ENCODE measurements around the gene PLXNA4.

PLXNA4 gene

GRCh38 chr7:132250480-132251326, 325.6 kb downstream of the PLXNA4 start:
- H3K4me3 Mint-ChIP-seq, result no peak overlapping the region
- H3K27me3 Mint-ChIP-seq, result peaks cover 33% of the 10 kb centered on the region
- no peak for DNase-seq
- no peaks in the 10 kb centered on the region for H3K4me1 Mint-ChIP-seq (ENCODE audit: low read depth)
- H3K36me3 Mint-ChIP-seq (ENCODE audit: low read depth), result no peaks in the 10 kb centered on the region
- H3K27ac Mint-ChIP-seq, result no peak overlapping the region
- peaks cover under 1% of the 10 kb centered on the region for H3K9me3 Mint-ChIP-seq

GRCh38 chr7:132249256-132249971, 326.9 kb downstream of the PLXNA4 start:
- DNase-seq, result no peak

GRCh38 chr7:132248841-132249240, 327.4 kb downstream of the PLXNA4 start:
- no peak overlapping the region for H3K27ac Mint-ChIP-seq

More at GRCh38 chr7:132249256-132249971, 326.9 kb downstream of the PLXNA4 start:
- H3K9me3 Mint-ChIP-seq, result peaks cover 4% of the 10 kb centered on the region
- H3K36me3 Mint-ChIP-seq (ENCODE audit: low read depth), result no peaks in the 10 kb centered on the region
- H3K4me1 Mint-ChIP-seq (ENCODE audit: low read depth), result no peaks in the 10 kb centered on the region
- no peak overlapping the region for H3K27ac Mint-ChIP-seq
- peaks cover 33% of the 10 kb centered on the region for H3K27me3 Mint-ChIP-seq
- no peak overlapping the region for H3K4me3 Mint-ChIP-seq

GRCh38 chr7:132247995-132248618, 328.2 kb downstream of the PLXNA4 start:
- no peak overlapping the region for H3K4me3 Mint-ChIP-seq
- peaks cover 4% of the 10 kb centered on the region for H3K9me3 Mint-ChIP-seq
- no peak for DNase-seq
- peaks cover 31% of the 10 kb centered on the region for H3K27me3 Mint-ChIP-seq
- H3K27ac Mint-ChIP-seq, result no peak overlapping the region
- H3K36me3 Mint-ChIP-seq (ENCODE audit: low read depth), result no peaks in the 10 kb centered on the region
- H3K4me1 Mint-ChIP-seq (ENCODE audit: low read depth), result no peaks in the 10 kb centered on the region

More at GRCh38 chr7:132248841-132249240, 327.4 kb downstream of the PLXNA4 start:
- Mint-ChIP-seq H3K27me3 (peaks cover 33% of the 10 kb centered on the region), H3K4me3 (no peak overlapping the region), H3K36me3 (ENCODE audit: low read depth) (no peaks in the 10 kb centered on the region), H3K4me1 (ENCODE audit: low read depth) (no peaks in the 10 kb centered on the region), H3K9me3 (peaks cover 4% of the 10 kb centered on the region)
- no peak for DNase-seq

- H3K4me1 Mint-ChIP-seq (ENCODE audit: low read depth), result no peaks in the 10 kb centered on the region
- no peak overlapping the region for H3K4me3 Mint-ChIP-seq
- DNase-seq, result no peak
- no peaks in the 10 kb centered on the region for H3K36me3 Mint-ChIP-seq (ENCODE audit: low read depth)
- H3K27me3 Mint-ChIP-seq, result peaks cover 28% of the 10 kb centered on the region
- no peak overlapping the region for H3K27ac Mint-ChIP-seq
- H3K9me3 Mint-ChIP-seq, result peaks cover 4% of the 10 kb centered on the region
Measured at GRCh38 chr7:132246591-132246990, 329.7 kb downstream of the PLXNA4 start.

GRCh38 chr7:132245539-132245938, 330.7 kb downstream of the PLXNA4 start:
- H3K27me3 Mint-ChIP-seq, result peaks cover 27% of the 10 kb centered on the region
- DNase-seq, result no peak
- H3K9me3 Mint-ChIP-seq, result peaks cover 4% of the 10 kb centered on the region
- H3K4me3 Mint-ChIP-seq, result no peak overlapping the region
- no peak overlapping the region for H3K27ac Mint-ChIP-seq
- no peaks in the 10 kb centered on the region for H3K36me3 Mint-ChIP-seq (ENCODE audit: low read depth)
- no peaks in the 10 kb centered on the region for H3K4me1 Mint-ChIP-seq (ENCODE audit: low read depth)

GRCh38 chr7:132244903-132245480, 331.3 kb downstream of the PLXNA4 start:
- no peak for DNase-seq
- H3K4me3 Mint-ChIP-seq, result no peak overlapping the region
- peaks cover 21% of the 10 kb centered on the region for H3K27me3 Mint-ChIP-seq
- peaks cover 4% of the 10 kb centered on the region for H3K9me3 Mint-ChIP-seq
- no peaks in the 10 kb centered on the region for H3K4me1 Mint-ChIP-seq (ENCODE audit: low read depth)
- H3K36me3 Mint-ChIP-seq (ENCODE audit: low read depth), result no peaks in the 10 kb centered on the region
- no peak overlapping the region for H3K27ac Mint-ChIP-seq

GRCh38 chr7:132243463-132243862, 332.8 kb downstream of the PLXNA4 start:
- no peak for DNase-seq
- Mint-ChIP-seq H3K36me3 (ENCODE audit: low read depth) (no peaks in the 10 kb centered on the region), H3K4me1 (ENCODE audit: low read depth) (no peaks in the 10 kb centered on the region), H3K4me3 (no peak overlapping the region), H3K9me3 (peaks cover 4% of the 10 kb centered on the region), H3K27me3 (peaks cover 15% of the 10 kb centered on the region), H3K27ac (no peak overlapping the region)

- no peak for DNase-seq
- Mint-ChIP-seq H3K36me3 (ENCODE audit: low read depth) (no peaks in the 10 kb centered on the region), H3K4me3 (no peak overlapping the region), H3K27me3 (peaks cover 12% of the 10 kb centered on the region), H3K9me3 (peaks cover 4% of the 10 kb centered on the region), H3K4me1 (ENCODE audit: low read depth) (no peaks in the 10 kb centered on the region), H3K27ac (no peak overlapping the region)
Measured at GRCh38 chr7:132243051-132243450, 333.2 kb downstream of the PLXNA4 start.

- no peaks in the 10 kb centered on the region for H3K36me3 Mint-ChIP-seq (ENCODE audit: low read depth)
- H3K27ac Mint-ChIP-seq, result no peak overlapping the region
- H3K4me1 Mint-ChIP-seq (ENCODE audit: low read depth), result no peaks in the 10 kb centered on the region
- H3K27me3 Mint-ChIP-seq, result peaks cover 10% of the 10 kb centered on the region
- H3K9me3 Mint-ChIP-seq, result peaks cover 4% of the 10 kb centered on the region
- no peak for DNase-seq
- H3K4me3 Mint-ChIP-seq, result no peak overlapping the region
Measured at GRCh38 chr7:132242192-132242812, 334.0 kb downstream of the PLXNA4 start.

GRCh38 chr7:132240821-132241422, 335.3 kb downstream of the PLXNA4 start:
- H3K4me1 Mint-ChIP-seq (ENCODE audit: low read depth), result no peaks in the 10 kb centered on the region
- H3K27ac Mint-ChIP-seq, result no peak overlapping the region
- DNase-seq, result no peak
- H3K9me3 Mint-ChIP-seq, result peaks cover 4% of the 10 kb centered on the region
- peaks cover 10% of the 10 kb centered on the region for H3K27me3 Mint-ChIP-seq
- no peaks in the 10 kb centered on the region for H3K36me3 Mint-ChIP-seq (ENCODE audit: low read depth)
- no peak overlapping the region for H3K4me3 Mint-ChIP-seq

- no peaks in the 10 kb centered on the region for H3K9me3 Mint-ChIP-seq
- no peaks in the 10 kb centered on the region for H3K36me3 Mint-ChIP-seq (ENCODE audit: low read depth)
- H3K4me1 Mint-ChIP-seq (ENCODE audit: low read depth), result no peaks in the 10 kb centered on the region
- DNase-seq, result no peak
- no peak overlapping the region for H3K27ac Mint-ChIP-seq
- H3K27me3 Mint-ChIP-seq, result peaks cover 4% of the 10 kb centered on the region
- no peak overlapping the region for H3K4me3 Mint-ChIP-seq
Measured at GRCh38 chr7:132240262-132240661, 336.0 kb downstream of the PLXNA4 start.

GRCh38 chr7:132239422-132239994, 336.8 kb downstream of the PLXNA4 start:
- H3K27ac Mint-ChIP-seq, result no peak overlapping the region
- no peaks in the 10 kb centered on the region for H3K36me3 Mint-ChIP-seq (ENCODE audit: low read depth)
- no peaks in the 10 kb centered on the region for H3K4me1 Mint-ChIP-seq (ENCODE audit: low read depth)
- peaks cover 3% of the 10 kb centered on the region for H3K27me3 Mint-ChIP-seq
- no peaks in the 10 kb centered on the region for H3K9me3 Mint-ChIP-seq
- no peak for DNase-seq
- H3K4me3 Mint-ChIP-seq, result no peak overlapping the region
